Right ventricle myocardium inferior (tissue), 1 donor: Measurements from ENCODE around the gene PRIMA1. TPM values are rescaled to one million over a fixed set of nuclear protein-coding genes. Genes with fewer than 3 reads are reported as not detected.

Experiments used
- ATAC-seq: fragments of 200-7000 bp; cut with Tn5 transposase; one replicate; pipeline ENCODE4 v1.9.1; 2020; ENCODE audit warnings: mild to moderate bottlenecking, moderate library complexity
- DNase-seq: peaks from one replicate; pipeline ENCODE4 v3.0.0; 2021; ENCODE audit errors: missing footprints
- intact Hi-C: fragments of 100-400 bp; cut with DNase I; formaldehyde crosslinking; loops from one replicate; pipeline ENCODE4 v1.11.0; 2022
- total RNA-seq: library from RNA; stranded (reverse); fragmentation: NEBNext Ultra II Directional; extraction: Animal tissue kit (Norgen Biotek cat#: 25700); gene quantifications from one replicate; pipeline ENCODE4 v1.2.1, GENCODE V29; 2021
- donor health status: DM: no; HTN: yes; CAD: no; lungs with severe emphysema.

The PRIMA1 gene
- total RNA-seq, 1 donor from 2014 or later = 10.3 TPM

DNA sequence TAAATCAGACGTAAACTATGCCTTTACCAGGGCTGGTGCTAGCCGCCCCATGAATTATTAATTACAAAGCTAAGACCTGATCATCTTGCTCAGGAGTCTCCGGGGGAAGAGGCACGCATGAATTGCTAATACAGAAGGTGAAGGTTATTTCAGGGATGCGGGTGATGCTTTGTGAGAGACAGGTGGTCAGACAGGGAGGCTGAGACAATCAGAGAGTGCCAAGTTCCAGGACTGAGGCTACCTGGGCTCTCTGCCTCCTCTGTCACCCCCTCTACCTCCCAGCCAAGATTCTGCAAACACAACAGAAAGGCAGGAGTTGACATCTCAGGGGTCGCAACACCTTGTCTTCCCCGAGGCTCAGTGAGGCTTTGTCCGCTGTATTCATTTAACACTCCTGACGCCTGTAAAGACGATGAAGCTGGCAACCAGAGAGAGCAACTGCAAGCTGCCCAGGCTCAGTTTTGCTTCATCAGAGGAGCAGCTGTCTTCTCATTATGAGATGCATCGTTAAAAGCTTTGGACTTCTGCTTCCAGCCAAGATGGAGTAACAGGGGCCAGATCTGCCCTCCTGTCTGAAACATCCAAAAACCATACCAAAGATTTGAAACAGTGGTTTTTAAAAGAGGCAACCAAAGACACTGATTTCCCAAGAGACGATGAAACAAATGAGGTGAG lies 46.6 kb downstream of the PRIMA1 start:
- DNase-seq (no peak), ATAC-seq (no peak)
- intact Hi-C loops = no loop called here

DNA sequence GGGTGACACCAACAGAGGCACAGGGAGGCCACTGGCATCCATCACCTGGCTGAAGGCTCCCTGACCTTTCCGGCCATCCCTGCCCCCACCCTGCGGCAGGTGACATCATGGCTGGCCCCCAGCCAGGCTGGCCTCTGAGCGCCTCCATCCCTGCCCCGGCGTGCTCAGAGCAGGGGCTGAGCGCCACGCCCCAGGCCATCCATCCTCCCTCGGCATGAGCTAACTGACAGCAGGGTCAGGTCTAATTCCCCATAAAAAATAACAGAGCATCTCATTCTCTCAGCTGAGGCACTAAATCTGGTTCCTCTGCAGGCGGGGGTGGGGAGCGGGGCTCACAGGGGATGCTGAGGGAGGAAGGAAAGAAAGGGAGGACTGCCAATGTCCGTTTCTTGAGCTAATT lies 50.7 kb downstream of the PRIMA1 start:
- no peak for ATAC-seq
- DNase-seq = peak; percentile 48
- intact Hi-C loops = loop anchor here (1.0 kb wide), 1 partner anchor 52 kb away; no protein-coding TSS in a partner anchor

GRCh38 chr14:93736378-93737014 lies 51.8 kb downstream of the PRIMA1 start:
- ATAC-seq (no peak), DNase-seq (peak; percentile 28)
- intact Hi-C loops = loop anchor here (1.0 kb wide), 1 partner anchor 53 kb away; no protein-coding TSS in a partner anchor

- intact Hi-C loops = no loop called here
- ATAC-seq = no peak
- DNase-seq = peak; percentile 2
These were observed 53.1 kb downstream of the PRIMA1 start for GRCh38 chr14:93735206-93735605.

DNA sequence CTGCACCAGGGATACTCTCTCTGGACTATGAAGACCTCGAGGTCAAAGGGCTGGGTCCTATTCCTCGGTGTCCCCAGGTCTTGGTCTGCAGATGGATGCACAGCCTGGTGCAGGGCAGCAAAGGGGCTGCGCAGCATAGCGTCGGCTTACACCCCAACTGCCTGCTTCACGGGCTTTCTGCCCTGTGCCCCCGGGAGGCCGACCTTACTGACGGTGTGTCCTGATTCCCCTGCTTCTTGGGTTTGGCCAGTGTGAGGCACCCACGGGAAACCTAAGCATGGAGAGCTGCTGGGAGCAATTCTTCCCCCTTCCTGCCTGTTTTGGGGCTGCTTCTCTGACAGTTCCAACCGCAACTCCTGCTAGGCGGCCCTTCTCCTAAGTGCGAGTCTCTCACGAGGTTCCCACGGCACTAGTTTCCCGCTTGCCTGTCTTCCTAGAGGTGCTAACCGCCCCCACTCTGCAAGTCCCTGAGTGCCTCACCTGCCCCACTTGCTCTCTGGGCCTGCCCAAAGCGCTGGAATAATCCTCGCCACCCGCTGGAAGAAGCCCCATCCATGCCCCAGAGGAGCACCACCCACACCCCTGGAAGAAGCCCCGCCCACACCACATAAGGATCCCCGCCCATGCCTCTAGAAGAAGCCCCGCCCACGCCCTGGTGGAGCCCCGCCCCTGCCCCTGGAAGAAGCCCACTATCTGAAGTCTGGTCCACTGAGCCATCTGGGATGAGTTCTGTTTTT lies 54.0 kb downstream of the PRIMA1 start:
- intact Hi-C loops = no loop called here

GRCh38 chr14:93733631-93734030 lies 54.7 kb downstream of the PRIMA1 start:
- ATAC-seq (no peak), DNase-seq (no peak)
- intact Hi-C loops = no loop called here

More for the DNA sequence above, 54.0 kb downstream of the PRIMA1 start:
- no peak for DNase-seq
- no peak for ATAC-seq

DNA sequence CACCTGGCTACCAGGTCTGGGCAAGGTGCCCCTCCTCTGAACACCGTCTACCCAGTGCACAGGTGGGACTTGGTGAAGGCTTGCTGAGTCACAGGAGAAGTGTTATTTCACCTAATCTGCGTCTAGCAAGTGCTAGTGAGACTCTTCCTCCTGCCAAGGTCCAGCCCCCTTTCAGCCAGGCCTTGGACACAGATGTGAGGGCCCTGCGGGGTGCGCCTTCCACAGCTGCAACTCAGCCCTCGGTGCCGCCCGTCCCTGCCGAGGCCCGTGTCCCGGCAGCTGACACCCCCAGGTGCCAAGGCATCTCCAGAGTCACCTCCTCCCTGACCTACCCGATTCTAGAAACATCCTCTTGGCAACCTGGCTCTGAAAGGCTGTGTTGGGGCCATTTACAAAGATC lies 55.1 kb downstream of the PRIMA1 start:
- intact Hi-C loops = no loop called here
- no peak for ATAC-seq
- DNase-seq = no peak

- intact Hi-C loops = no loop called here
- ATAC-seq = no peak
- no peak for DNase-seq
These were observed 55.8 kb downstream of the PRIMA1 start for GRCh38 chr14:93732524-93732923.

DNA sequence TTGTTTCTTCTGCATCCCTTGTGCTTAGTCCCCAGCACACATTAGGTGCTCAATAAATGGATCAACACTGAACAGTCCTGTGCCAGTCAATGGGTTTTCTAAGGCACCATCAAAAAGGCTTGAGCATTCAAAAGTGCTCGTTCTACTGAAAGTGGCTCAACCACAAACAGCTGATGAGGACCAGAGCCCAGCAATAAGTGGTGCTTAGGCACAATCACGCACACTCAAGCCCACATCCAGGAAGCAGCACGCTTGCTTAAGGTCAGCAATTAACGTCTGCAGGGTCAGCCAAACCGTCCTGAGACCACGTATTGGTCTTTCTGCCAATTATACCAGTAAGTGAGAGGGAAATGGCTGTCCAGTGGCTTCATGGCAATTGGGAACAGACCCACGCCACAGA lies 56.5 kb downstream of the PRIMA1 start:
- intact Hi-C loops = no loop called here
- ATAC-seq (no peak), DNase-seq (no peak)

- no peak for DNase-seq
- intact Hi-C loops = no loop called here
These were observed 58.3 kb downstream of the PRIMA1 start for GRCh38 chr14:93729993-93730392.

GRCh38 chr14:93728651-93729016 lies 59.7 kb downstream of the PRIMA1 start:
- ATAC-seq (no peak), DNase-seq (no peak)
- intact Hi-C loops = no loop called here

More at GRCh38 chr14:93729993-93730392, 58.3 kb downstream of the PRIMA1 start:
- ATAC-seq = no peak

GRCh38 chr14:93727917-93728650 lies 60.2 kb downstream of the PRIMA1 start:
- no peak for ATAC-seq
- no peak for DNase-seq
- intact Hi-C loops = no loop called here

GRCh38 chr14:93727039-93727740 lies 61.1 kb downstream of the PRIMA1 start:
- ATAC-seq = no peak
- intact Hi-C loops = no loop called here
- DNase-seq = no peak

- DNase-seq = no peak
- intact Hi-C loops = no loop called here
- no peak for ATAC-seq
These were observed 62.3 kb downstream of the PRIMA1 start for GRCh38 chr14:93725993-93726392.

GRCh38 chr14:93725002-93725582 lies 63.2 kb downstream of the PRIMA1 start:
- no peak for DNase-seq
- ATAC-seq = no peak
- intact Hi-C loops = no loop called here

- ATAC-seq = no peak
- DNase-seq = no peak
- intact Hi-C loops = no loop called here
These were observed 65.3 kb downstream of the PRIMA1 start for GRCh38 chr14:93723001-93723400.

DNA sequence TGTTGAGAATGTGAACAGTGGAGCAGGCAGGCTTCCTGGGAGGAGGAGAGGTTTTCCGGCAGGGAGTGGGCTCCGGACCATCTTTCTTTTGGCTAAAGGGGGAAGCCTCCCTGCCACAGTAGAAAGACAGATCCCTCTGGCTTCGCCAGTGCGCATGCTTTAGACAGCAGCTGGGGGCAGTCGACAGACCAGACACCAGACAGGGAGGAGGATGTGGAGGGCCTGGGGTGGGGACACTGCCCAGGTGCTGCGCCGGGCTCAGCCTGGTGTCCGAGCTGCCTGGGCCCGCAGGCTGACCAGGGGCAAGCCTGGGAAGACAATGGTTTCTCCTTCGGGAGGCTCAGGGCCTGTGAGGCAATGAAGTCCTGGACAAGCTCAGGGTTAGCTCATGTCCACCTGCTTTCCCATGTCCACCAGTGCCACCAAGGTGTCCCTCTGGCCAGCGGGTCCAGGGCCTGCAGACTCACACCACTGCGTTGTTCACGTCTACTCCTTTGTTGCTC lies 67.3 kb downstream of the PRIMA1 start:
- no peak for DNase-seq
- intact Hi-C loops = no loop called here
- ATAC-seq = no peak
